Hepatocyte (in vitro differentiated cells): ENCODE results near the gene CFL2.

Experiments
- EZH2 ChIP-seq: fragments of 200-600 bp; sonication (generic); IDR thresholded peaks from 2 replicates; pipeline ENCODE4 v1.6.1; 2016; ENCODE audit warnings: antibody characterized with exemption, mild to moderate bottlenecking, borderline replicate concordance
- TF ChIP-seq, protein P1 (sequence below): fragments of 200-600 bp; sonication (generic); IDR thresholded peaks from 2 replicates; pipeline ENCODE4 v1.5.1; 2016; ENCODE audit warnings: antibody characterized with exemption, mild to moderate bottlenecking; ENCODE audit not compliant: poor library complexity

DNA sequence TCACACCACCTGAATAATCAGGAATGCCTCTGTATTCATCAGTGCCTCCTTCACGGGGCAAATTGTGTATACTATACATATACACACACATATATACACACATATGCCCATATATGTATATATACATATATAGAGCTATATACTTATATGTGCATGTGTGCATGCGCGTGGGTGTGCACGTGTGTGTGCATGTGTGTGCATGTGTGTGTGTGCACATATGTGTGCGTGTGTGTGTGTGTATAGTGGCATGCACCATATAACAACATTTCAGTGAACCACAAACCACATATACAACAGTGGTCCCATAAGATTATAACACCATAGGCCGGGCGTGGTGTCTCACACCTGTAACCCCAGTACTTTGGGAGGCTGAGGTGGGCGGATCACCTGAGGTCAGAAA is 35.7 kb downstream of the CFL2 start:
- TF ChIP-seq, protein P1, sequence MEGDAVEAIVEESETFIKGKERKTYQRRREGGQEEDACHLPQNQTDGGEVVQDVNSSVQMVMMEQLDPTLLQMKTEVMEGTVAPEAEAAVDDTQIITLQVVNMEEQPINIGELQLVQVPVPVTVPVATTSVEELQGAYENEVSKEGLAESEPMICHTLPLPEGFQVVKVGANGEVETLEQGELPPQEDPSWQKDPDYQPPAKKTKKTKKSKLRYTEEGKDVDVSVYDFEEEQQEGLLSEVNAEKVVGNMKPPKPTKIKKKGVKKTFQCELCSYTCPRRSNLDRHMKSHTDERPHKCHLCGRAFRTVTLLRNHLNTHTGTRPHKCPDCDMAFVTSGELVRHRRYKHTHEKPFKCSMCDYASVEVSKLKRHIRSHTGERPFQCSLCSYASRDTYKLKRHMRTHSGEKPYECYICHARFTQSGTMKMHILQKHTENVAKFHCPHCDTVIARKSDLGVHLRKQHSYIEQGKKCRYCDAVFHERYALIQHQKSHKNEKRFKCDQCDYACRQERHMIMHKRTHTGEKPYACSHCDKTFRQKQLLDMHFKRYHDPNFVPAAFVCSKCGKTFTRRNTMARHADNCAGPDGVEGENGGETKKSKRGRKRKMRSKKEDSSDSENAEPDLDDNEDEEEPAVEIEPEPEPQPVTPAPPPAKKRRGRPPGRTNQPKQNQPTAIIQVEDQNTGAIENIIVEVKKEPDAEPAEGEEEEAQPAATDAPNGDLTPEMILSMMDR, result no peak
- TF ChIP-seq EZH2, result no peak
